ENCODE data around the gene ISYNA1.
A peak's percentile ranks its signal among the peaks of the same experiment; 100 is the strongest.

Gene ISYNA1

GRCh38 chr19:18390065-18390907 is 47.6 kb downstream of the ISYNA1 start:
- Histone ChIP-seq H3K27me3 (ENCODE audit: insufficient read depth, low read length) (peaks cover 34% of the 10 kb centered on the region), H3K4me3 (ENCODE audit: low read length) (no peak overlapping the region), H3K9ac (ENCODE audit: low read depth, low read length) (no peak overlapping the region), H3K27ac (ENCODE audit: low read length) (no peak overlapping the region), H3K9me3 (ENCODE audit: insufficient read depth, low read depth, low read length) (no peaks in the 10 kb centered on the region), H3K36me3 (ENCODE audit: insufficient read depth, low read depth, low read length) (no peaks in the 10 kb centered on the region), H3K4me1 (ENCODE audit: insufficient read depth, low read length) (no peaks in the 10 kb centered on the region)

GRCh38 chr19:18389726-18390064 is 48.2 kb downstream of the ISYNA1 start:
- Histone ChIP-seq H3K4me3 (ENCODE audit: low read length) (no peak overlapping the region), H3K9ac (ENCODE audit: low read depth, low read length) (no peak overlapping the region), H3K36me3 (ENCODE audit: insufficient read depth, low read depth, low read length) (no peaks in the 10 kb centered on the region), H3K27ac (ENCODE audit: low read length) (no peak overlapping the region), H3K27me3 (ENCODE audit: insufficient read depth, low read length) (peaks cover 34% of the 10 kb centered on the region), H3K4me1 (ENCODE audit: insufficient read depth, low read length) (no peaks in the 10 kb centered on the region), H3K9me3 (ENCODE audit: insufficient read depth, low read depth, low read length) (no peaks in the 10 kb centered on the region)

- Histone ChIP-seq H3K9me3 (ENCODE audit: insufficient read depth, low read depth, low read length) (no peaks in the 10 kb centered on the region), H3K27me3 (ENCODE audit: insufficient read depth, low read length) (peaks cover 34% of the 10 kb centered on the region), H3K36me3 (ENCODE audit: insufficient read depth, low read depth, low read length) (no peaks in the 10 kb centered on the region), H3K4me1 (ENCODE audit: insufficient read depth, low read length) (no peaks in the 10 kb centered on the region), H3K27ac (ENCODE audit: low read length) (no peak overlapping the region), H3K4me3 (ENCODE audit: low read length) (no peak overlapping the region), H3K9ac (ENCODE audit: low read depth, low read length) (no peak overlapping the region)
Observed at GRCh38 chr19:18388960-18389725, 48.8 kb downstream of the ISYNA1 start.

GRCh38 chr19:18388100-18388959 is 49.6 kb downstream of the ISYNA1 start:
- Histone ChIP-seq H3K4me1 (ENCODE audit: insufficient read depth, low read length) (no peaks in the 10 kb centered on the region), H3K27ac (ENCODE audit: low read length) (no peak overlapping the region), H3K36me3 (ENCODE audit: insufficient read depth, low read depth, low read length) (no peaks in the 10 kb centered on the region), H3K4me3 (ENCODE audit: low read length) (peak overlapping the region; percentile 38; the same call in 1 of the 2 replicates), H3K9ac (ENCODE audit: low read depth, low read length) (no peak overlapping the region), H3K9me3 (ENCODE audit: insufficient read depth, low read depth, low read length) (no peaks in the 10 kb centered on the region), H3K27me3 (ENCODE audit: insufficient read depth, low read length) (peaks cover 34% of the 10 kb centered on the region)

GRCh38 chr19:18386543-18387271 is 51.2 kb downstream of the ISYNA1 start:
- Histone ChIP-seq H3K36me3 (ENCODE audit: insufficient read depth, low read depth, low read length) (no peaks in the 10 kb centered on the region), H3K9ac (ENCODE audit: low read depth, low read length) (peak overlapping the region; percentile 21; the same call in 1 of the 2 replicates), H3K4me3 (ENCODE audit: low read length) (peak overlapping the region; percentile 40; the same call in 1 of the 2 replicates), H3K27ac (ENCODE audit: low read length) (no peak overlapping the region), H3K9me3 (ENCODE audit: insufficient read depth, low read depth, low read length) (no peaks in the 10 kb centered on the region), H3K4me1 (ENCODE audit: insufficient read depth, low read length) (no peaks in the 10 kb centered on the region), H3K27me3 (ENCODE audit: insufficient read depth, low read length) (peaks cover 34% of the 10 kb centered on the region)

- H3K27ac ChIP-seq (ENCODE audit: low read length), result no peak within 1 kb of the TSS
- no peaks in the 10 kb centered on the region for H3K36me3 ChIP-seq (ENCODE audit: insufficient read depth, low read depth, low read length)
- H3K9ac ChIP-seq (ENCODE audit: low read depth, low read length), result peak within 1 kb of the TSS; percentile 21; the same call in 1 of the 2 replicates
- H3K9me3 ChIP-seq (ENCODE audit: insufficient read depth, low read depth, low read length), result no peaks in the 10 kb centered on the region
- peak within 1 kb of the TSS; percentile 40; the same call in 1 of the 2 replicates for H3K4me3 ChIP-seq (ENCODE audit: low read length)
- H3K4me1 ChIP-seq (ENCODE audit: insufficient read depth, low read length), result no peaks in the 10 kb centered on the region
- peaks cover 34% of the 10 kb centered on the region for H3K27me3 ChIP-seq (ENCODE audit: insufficient read depth, low read length)
Observed at GRCh38 chr19:18385675-18386542, 52.0 kb downstream of the ISYNA1 start, which contains the start of gene GDF15. TSS of gene GDF15 (plus strand) at chr19:18386158. CDS start at chr19:18386190, 32 bp downstream.

GRCh38 chr19:18385359-18385674 is 52.6 kb downstream of the ISYNA1 start:
- no peak overlapping the region for H3K4me3 ChIP-seq (ENCODE audit: low read length)
- H3K4me1 ChIP-seq (ENCODE audit: insufficient read depth, low read length), result no peaks in the 10 kb centered on the region
- peaks cover 34% of the 10 kb centered on the region for H3K27me3 ChIP-seq (ENCODE audit: insufficient read depth, low read length)
- H3K9me3 ChIP-seq (ENCODE audit: insufficient read depth, low read depth, low read length), result no peaks in the 10 kb centered on the region
- no peak overlapping the region for H3K9ac ChIP-seq (ENCODE audit: low read depth, low read length)
- H3K36me3 ChIP-seq (ENCODE audit: insufficient read depth, low read depth, low read length), result no peaks in the 10 kb centered on the region
- no peak overlapping the region for H3K27ac ChIP-seq (ENCODE audit: low read length)

- Histone ChIP-seq H3K4me1 (ENCODE audit: insufficient read depth, low read length) (no peaks in the 10 kb centered on the region), H3K9me3 (ENCODE audit: insufficient read depth, low read depth, low read length) (no peaks in the 10 kb centered on the region), H3K36me3 (ENCODE audit: insufficient read depth, low read depth, low read length) (no peaks in the 10 kb centered on the region), H3K27me3 (ENCODE audit: insufficient read depth, low read length) (peaks cover 34% of the 10 kb centered on the region), H3K4me3 (ENCODE audit: low read length) (no peak overlapping the region), H3K27ac (ENCODE audit: low read length) (no peak overlapping the region), H3K9ac (ENCODE audit: low read depth, low read length) (no peak overlapping the region)
Observed at GRCh38 chr19:18384775-18385174, 53.2 kb downstream of the ISYNA1 start.
